ELR (cell line): ENCODE data around the gene OTULIN.
A peak's percentile ranks its signal among the peaks of the same experiment; 100 is the strongest.

Experiments
- DNase-seq: peaks from one replicate; pipeline ENCODE4 v3.0.0-alpha.2; 2015; ENCODE audit warnings: low read depth

The OTULIN gene

DNA sequence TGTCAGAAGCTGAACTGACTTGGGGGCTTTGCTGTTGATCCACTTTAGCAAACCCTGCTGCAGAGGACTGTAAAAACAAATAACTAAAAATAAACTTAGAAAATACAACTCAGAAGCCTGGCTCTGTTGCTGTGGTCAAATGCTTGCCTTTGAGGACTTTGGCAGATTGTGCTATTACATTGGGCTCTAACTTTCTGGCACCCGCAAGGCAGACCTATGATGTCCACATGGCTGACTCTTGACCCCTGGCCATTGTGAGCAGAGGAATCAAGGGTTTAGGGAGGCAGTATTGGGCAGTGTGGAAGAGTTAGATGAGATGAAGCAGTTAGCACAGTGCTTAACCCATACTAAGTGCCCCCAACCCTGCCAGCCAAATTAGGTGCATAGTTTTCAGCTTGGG lies 34.0 kb downstream of the OTULIN start:
- DNase-seq = no peak

DNA sequence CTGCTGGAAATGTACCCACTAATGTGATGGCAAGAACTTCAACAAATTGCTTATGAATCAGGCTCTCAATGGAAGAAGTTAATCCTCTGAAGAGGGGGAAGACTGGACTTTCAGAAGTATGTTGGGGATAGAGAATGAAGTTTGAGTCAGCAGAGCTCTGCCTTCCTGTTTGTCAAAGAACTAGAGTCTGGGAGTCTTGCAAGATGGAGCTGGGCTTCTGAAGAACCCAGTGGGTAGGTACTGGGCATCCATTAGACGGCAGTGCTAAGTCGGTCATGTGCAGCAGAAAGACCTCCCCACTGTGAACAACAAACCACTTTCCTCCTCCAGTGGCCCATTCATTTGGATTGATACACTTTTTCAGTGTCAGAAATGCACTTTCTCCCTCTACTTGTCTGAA lies 34.6 kb downstream of the OTULIN start:
- no peak for DNase-seq

DNA sequence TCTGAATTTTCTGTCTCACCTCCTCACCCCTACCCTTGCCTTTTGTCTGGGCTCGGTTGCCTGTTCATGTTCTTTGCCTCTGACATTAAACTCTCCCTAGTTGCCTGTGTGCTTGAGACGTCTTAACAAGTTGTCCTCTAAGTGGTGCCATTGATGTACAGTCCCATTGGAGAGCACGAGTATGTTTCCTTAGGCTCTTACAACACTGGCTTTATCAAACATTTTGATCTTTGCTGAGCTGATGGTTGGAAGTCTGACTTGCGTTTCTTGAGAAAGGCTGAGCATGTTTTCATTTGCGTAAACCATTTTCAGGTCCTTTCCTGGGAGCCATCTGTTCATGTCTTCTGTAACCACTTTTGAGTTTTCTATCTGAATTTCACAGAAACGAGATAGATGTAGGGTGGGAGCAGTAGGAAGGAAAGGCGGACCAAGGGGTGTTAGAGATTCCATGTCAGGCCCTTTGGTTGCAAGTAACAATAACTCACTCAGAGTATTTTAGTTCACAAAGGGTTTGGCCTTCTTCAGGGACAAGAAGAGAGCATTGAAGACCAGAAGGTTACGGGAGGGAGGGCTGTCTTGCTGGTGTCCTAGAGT lies 35.4 kb downstream of the OTULIN start:
- DNase-seq = no peak

DNA sequence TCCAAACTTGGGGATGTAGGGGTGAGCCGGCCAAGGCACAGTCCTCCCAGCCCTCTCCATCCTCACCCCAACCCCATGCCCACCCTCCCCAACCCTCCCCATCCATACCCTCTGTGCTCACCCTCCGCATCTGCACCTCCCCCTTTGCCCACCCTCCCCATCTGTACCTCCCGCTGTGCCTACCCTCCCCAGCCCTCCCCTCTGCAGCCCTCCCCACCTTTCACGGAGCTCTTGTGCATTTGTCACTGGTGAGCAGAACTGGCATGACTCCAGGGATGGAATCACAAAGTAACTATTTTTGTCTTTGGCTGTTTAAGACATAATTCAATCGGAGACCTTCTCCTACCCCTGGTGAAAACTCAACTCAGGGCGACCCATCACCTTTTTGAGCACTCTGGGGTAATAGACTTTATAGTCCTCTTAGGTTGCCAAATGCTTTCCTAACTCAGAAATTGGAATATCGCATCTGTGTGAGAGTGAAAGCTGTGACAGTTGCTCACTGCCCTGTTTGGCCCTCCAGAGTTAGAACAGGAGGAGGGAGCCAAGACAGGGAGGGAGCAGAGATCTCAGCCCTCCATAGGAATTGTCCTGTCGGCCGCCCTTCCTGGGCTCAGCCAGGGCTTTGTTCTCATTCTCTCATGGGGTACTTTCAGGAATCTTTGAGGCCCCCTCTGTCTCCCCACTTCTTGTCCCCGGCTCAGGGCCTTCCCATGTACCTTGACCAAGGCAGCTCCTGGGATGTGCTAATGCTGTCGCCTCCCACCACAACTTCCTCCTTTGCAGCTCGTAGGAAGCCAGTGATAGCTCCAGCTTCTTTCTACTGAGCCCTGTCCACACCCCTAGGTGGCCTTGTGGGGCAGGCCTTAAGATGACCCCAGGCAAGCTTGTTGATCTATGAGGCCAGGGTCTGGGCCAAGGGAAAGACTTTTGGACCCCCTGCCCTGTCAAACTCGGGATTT lies 36.2 kb downstream of the OTULIN start:
- DNase-seq = no peak

DNA sequence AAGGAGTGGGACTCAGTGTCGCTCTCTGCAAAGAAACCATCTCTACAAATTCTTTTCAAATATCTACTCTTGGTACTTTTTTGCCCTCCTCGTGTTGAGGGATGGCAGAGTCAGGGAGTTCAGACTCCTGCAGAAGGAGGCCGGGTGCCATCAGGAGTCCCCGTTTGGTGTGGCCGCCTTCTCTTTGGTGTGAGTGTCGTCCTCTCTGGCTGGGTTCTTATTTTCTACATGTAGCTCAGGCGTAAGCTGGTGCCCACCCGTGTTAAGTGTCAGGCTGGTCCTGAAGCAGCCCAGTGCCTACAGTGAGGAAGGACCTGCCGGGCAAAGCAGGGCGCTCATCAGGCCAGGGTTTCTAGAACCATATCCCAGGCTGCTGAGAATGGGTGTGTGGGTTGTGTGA lies 37.0 kb downstream of the OTULIN start:
- no peak for DNase-seq

DNA sequence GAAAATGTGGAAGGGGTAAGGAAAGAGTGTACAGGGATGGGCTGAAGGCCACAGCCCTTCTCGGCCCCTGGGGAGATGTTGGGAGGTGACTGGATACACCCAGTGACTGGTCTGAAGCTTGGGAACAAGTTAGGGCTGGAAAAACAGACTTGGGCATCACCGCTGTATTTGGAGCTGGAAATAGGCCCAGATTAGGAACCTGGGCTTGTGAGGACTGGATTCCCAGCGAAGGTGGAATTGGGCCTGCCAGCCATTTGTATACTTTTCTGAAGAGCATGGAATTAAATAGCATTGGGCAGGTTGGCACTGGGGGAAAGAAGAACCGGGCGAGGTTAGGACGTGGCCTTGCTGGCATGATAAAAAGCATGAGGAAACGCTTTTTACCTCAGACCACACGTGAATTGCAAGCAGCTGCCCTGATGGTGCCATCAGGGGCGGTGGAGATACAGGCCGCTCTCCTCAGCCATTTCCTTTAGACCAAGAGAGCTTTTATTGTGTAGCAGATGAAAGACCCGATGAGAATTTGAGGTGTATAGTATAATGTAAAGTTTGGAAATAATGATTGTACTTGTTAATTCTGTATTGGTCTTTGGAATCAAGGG lies 37.8 kb downstream of the OTULIN start:
- no peak for DNase-seq

DNA sequence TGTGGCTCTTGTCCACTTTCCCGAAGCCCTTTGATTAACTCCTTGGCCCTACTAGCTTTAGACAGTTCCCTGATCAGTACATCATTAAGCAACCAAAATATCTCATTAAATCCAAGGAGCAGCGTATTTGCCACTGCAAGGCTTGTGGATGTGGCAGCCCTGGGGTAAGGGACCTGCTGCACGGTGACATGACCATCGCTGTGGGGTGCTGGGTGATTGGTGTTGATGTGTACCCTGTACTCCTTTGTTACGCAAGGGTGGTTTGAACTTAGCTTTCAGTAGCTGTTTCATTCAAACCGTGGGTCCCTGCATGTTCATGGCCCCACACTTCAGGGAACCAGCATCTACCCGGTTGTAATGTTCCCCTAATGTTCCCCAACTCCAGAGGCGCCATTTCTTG lies 41.0 kb downstream of the OTULIN start:
- no peak for DNase-seq

DNA sequence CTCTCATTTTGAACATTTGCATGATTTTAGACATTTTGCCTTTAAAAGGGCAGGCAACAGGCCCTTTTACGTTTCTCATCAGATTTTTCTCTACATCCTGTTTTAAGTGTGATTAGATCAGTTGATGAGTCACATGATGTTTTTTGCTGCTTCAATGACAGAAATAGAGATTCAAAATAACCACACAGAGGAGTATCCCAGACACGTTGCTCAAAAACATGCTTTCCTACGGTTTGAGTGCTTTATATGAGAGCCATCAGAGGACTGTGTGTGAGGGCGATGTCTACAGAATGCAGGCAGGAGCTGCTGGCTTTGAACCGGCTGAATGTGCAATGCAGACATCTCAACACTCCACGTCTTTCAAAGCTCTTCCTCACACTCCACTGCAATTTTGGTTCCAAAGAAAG lies 42.1 kb downstream of the OTULIN start:
- DNase-seq = peak; percentile 75

DNA sequence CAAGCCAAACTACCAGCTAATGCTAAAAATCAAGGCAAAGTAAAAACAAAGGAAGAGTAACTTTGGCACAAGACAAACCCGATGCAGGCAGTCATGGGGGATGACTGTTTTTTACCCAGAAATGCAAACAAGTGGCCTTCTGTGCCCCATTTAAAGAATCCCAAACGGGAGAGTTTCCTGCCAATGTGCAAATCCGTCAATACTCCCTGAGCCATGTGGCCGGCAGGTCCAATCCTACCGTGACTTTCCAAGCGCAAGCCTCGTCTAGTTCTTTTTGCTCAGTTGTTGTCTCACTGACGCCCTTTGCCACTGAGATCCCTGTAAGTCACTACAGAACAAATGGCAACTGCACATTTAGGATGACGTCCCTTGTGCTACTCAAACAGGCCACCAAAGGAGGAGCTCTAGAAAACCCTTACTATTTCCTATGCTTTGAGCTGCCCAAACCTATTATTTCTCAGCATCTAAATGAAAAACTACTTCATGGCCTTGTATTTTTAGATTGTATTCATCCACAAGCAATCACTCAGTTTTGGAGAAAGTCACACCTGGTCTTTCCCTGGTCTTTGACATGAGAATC lies 43.4 kb downstream of the OTULIN start:
- no peak for DNase-seq

DNA sequence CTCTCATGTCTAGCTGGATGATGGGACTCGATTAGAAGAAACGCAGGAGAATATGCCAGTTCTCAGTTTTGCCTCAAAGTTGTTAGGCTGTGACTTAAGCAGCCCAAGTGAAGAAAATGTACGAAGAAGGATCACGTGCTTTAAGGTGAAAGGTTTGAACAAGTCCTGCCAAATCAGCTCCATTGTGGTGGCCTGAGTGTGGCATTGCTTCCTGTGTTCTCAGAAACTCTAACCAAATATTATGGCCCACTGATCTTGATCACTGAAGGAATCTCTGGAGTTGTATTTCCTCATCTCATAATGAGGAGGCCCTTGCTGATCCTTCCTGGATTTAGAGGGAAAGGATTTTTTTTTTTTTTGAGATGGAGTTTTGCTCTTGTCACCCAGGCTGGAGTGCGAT lies 44.0 kb downstream of the OTULIN start:
- no peak for DNase-seq

DNA sequence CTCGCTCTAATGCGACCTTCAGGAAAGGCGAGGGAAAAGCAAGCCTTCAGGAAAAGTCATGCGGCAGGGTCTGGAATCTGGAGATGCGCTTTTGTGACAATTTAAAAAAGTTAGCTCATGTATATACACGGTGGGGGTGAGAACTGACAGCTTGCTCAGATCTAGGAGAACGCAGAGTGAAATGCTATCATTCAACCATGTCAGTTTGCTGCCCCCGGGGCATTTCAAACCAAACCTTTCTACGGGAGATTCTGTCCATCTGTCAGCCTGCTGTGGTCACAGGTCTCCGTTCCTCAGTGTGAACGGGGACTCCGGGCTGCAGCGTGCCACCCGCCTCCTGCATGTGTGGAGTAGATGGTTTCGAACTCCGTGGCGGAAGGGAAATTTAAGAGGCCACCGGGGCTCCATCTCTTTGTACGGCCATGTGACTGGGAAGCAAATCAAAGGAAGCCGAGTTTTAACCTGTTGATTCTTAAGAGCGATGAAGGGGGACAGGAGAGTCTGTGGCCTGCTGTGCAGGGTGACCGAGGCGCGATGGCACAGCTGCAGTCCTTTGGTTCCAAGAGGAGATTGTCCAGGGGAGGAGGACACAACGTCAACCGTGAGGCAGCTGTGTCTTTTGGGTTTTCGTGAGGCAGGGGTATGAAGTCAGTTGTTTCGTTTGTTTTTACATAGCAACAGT lies 45.9 kb downstream of the OTULIN start:
- no peak for DNase-seq

DNA sequence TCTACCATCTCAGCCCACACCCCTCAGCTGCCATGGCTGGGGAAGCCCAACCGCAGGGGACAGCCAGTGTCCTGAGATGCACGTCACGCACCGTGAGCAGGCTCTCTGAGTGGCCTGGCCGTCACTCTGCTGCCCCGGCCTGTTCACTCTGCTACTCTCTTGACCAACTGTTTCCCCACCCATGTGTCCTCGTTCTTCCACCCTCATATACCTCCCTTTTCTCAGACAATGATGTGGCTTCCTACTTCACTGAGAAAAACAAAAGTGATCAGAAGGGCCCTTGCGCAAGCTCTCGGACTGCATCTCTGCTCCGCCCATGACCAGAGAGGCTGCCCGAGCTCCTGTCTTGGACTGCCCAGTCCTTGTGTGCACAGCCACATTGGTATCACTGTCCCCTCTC lies 47.6 kb downstream of the OTULIN start:
- no peak for DNase-seq

DNA sequence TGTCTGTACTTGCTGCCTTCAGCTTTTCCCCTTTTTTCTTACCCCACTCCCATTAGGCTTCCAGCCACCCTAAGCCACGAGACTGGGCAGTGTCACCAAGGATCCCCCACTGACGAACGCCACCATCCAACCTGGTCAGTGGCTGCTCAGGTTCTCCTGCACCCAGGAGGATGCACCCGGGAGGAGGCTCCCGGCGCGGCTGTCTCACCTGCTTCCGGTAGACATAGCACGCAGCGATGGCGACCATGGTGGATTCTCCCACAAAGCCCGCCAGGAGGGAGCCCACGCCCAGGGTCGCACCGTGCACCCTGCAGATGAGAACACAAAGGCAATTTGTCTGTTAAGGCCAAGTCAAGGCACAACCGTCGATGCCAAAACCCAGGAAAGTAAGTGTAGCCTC lies 48.1 kb downstream of the OTULIN start:
- DNase-seq = no peak

DNA sequence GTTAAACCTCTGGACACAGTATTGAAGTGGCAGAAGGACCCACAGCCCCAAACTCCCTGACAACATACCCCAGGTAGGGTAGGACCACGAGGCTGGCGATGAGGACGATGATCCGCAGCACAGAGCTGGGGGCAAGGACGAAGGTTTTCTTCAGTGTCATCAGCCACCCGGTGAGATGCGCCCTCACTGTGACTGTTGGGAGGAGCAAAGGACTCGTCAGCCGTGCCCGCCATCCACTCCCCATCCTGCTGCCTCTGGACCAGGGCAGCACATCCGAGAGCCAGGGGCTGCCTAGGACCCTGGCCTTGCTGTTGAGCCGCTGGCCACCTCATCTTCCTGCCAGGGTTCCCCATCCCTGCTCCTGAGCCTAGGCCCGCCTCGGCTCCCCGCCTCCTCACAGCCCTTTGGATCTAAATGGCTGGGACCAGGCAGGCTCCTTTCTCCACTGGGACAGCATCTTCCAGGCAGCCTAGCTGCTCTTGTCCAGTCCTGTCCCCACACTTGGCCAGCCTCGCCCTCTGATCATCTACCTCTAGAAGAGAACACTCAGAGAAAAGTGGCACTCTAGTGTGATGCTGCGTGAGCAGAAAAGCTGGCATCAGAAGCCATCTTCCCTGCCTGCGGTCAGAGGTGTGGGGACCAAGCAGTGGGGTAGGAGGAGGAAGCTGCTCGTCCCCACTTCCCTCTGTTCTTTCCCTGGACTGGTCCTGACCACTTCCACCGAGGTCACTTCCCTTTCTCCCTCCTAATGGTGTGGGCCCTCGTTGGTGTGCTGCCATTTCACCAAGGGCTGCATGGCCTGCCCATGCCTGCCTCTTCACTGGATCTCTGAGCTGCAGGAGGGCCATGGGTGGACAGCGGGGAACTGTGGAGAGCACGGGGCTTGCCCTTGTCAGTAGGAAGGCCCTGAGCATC lies 49.2 kb downstream of the OTULIN start:
- DNase-seq = no peak

DNA sequence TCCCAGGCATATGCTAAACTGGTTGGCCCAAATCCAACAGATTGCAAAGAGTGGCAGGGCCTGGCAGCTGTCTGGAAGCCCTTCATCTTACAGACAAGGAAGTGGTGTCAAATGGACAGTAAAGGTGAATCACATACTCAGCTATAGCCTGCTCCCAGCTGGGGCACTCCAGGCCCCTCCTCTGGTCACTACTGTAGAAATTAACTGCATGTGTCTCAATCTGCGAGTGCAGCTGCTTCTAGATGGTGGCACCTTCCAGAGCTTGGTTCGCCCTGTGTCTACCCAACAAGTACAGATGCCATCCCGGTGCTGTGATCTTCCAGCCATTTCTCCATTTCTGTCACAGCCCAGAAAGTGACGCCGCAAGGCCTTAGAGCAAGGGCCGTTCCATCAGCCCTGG lies 50.2 kb downstream of the OTULIN start:
- no peak for DNase-seq

DNA sequence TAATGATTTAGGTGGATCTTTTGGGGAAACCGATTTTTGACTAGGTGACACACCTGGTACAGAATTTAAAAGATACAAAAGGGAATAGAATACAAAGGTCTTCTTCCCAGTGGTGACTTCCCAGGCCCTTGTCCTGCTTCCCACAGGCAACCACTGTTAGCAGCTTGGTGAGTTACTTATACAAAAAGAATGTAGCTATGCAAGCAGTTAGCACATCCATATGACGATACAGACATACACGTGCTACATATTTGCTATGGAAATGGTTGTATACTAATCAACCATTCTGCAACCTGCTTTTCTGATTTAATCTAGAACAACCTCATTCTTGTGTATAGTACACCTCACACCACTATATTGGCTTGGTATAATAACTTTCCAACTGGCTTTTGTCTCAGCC lies 51.0 kb downstream of the OTULIN start:
- DNase-seq = peak; percentile 59

DNA sequence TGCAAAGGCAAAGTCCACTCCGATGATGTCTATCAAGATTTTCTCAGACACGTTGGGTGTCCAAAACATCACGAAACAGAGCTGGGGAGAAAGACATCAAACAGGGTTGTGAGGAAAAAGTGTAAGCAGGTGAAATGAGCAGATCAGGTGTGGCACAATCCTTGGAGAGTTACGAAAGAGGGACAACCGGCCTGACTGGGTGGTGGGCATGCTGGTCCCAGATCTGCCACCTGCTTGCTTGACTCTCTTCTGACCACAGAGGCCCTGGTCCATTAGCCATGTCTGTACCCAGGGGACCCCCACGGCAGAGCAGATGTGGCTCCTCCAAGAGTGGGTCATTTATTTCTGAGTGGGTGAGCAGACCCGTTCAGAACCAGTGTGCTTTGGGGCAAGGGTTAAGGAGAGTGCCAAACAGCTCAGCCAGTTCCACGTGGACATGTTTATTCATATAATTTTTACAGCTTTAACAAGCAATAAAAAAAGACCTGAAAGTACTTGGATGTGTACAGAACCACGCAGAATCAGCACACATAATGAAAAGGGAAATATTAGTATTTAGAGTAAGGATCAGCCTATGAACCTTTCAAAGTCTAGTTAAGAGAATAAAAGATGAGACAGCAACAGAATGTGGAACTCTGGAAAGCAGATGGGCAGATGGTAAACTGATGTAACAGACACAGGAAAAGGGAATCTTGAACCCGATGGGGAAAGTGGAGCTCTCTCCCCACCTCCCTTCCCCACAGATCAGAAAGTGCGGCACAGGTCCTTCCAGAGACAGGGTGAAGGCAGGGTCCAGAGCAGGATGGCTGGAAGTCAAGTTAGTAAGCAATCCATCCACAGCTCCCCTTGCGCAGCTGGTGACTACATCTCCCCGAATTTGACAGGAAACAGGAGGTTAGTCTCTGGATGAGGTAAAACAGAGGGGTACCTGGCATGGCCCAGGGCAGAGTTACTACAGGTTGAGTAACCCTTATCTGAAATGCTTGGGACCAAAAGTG lies 52.5 kb downstream of the OTULIN start:
- no peak for DNase-seq

DNA sequence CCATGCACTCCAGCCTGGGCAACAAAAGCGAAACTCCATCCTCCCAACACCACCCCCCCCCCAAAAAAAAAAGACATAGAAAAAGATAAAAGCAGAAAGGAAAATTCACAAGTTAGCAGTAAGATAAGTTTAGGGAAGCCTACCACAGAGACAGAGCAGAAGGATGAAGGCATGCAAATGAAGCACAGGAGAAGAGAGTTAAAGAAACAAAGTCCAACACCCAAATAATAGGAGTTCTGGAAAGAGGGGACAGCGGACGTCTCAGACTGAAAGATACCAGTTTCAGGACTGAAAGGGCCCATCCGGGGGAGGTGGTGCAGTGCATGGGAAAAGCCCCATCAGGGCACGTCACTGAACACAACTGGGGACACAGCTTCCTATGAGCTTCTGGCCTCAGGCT lies 54.3 kb downstream of the OTULIN start:
- no peak for DNase-seq

DNA sequence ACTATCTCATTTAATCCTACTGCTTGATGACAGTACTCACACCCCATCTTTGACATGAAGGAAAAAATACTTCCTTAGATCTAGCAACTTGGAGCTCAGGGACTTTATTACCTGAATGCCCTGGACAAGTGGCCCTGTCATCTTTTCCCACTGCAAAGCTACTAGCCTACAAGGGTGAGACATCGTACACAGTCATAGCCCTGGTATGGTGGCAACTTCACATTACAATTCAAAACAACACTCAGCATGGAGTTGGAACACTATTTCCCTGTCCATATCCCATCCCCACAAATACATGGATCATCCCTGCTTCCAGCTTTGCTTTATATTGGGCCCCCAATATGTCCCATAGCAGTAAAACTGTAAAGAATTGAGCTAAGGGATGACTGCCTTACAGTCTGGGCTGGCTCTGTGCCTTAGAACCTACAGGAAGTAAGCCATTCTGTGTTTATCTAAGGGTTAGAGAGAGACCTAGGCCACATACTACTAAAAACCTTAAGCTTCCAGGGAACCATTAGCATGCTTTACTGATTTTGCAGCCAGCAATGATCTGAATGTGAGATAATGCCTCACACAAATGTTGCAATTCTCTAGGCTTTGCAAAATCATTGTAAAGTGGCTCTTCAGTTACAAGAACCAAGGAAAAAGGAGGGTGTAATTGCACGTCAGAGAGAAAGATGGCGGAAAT lies 55.9 kb downstream of the OTULIN start:
- peak; percentile 76 for DNase-seq
